ENCODE data around the gene ZNHIT2. TPM values are rescaled to one million over a fixed set of nuclear protein-coding genes. Genes with fewer than 3 reads are reported as not detected.

The ZNHIT2 gene
- total RNA-seq, 1 donor from 2014 or later: 11.1 TPM

- no peak for FAIRE-seq
- H3K36me3 ChIP-seq (ENCODE audit: control insufficient read depth, insufficient read depth, low read length): peaks cover 4% of the 10 kb centered on the region
- TF ChIP-seq CTCF (IDR thresholded peaks at IDR 0.05; ENCODE audit: insufficient read depth, low read length, severe bottlenecking): no peak
- DNase-seq (ENCODE audit: low read depth): no peak
- H3K4me3 ChIP-seq (ENCODE audit: low read depth, low read length): peak overlapping the region; percentile 73
- no peaks in the 10 kb centered on the region for H3K27me3 ChIP-seq (ENCODE audit: control insufficient read depth, insufficient read depth, low read length)
Observed at GRCh38 chr11:65096926-65097325, 20.6 kb downstream of the ZNHIT2 start.

GRCh38 chr11:65095974-65096806, 21.3 kb downstream of the ZNHIT2 start, which contains the start of gene VPS51:
VPS51 (plus strand) TSS chr11:65096214; CDS start chr11:65096251, 37 bp downstream.
- Histone ChIP-seq H3K4me3 (ENCODE audit: low read depth, low read length) (peak within 1 kb of the TSS; percentile 73), H3K36me3 (ENCODE audit: control insufficient read depth, insufficient read depth, low read length) (peaks cover 4% of the 10 kb centered on the region), H3K27me3 (ENCODE audit: control insufficient read depth, insufficient read depth, low read length) (no peaks in the 10 kb centered on the region)
- FAIRE-seq (no peak), DNase-seq (ENCODE audit: low read depth) (peak; percentile 79)
- TF ChIP-seq CTCF (IDR thresholded peaks at IDR 0.05; ENCODE audit: insufficient read depth, low read length, severe bottlenecking): no peak

GRCh38 chr11:65095427-65095826, 22.1 kb downstream of the ZNHIT2 start:
- Histone ChIP-seq H3K36me3 (ENCODE audit: control insufficient read depth, insufficient read depth, low read length) (peaks cover 4% of the 10 kb centered on the region), H3K4me3 (ENCODE audit: low read depth, low read length) (peak overlapping the region; percentile 73), H3K27me3 (ENCODE audit: control insufficient read depth, insufficient read depth, low read length) (no peaks in the 10 kb centered on the region)
- FAIRE-seq: no peak
- TF ChIP-seq CTCF (IDR thresholded peaks at IDR 0.05; ENCODE audit: insufficient read depth, low read length, severe bottlenecking): no peak
- DNase-seq (ENCODE audit: low read depth): no peak

- DNase-seq (ENCODE audit: low read depth): no peak
- Histone ChIP-seq H3K4me3 (ENCODE audit: low read depth, low read length) (no peak overlapping the region), H3K27me3 (ENCODE audit: control insufficient read depth, insufficient read depth, low read length) (no peaks in the 10 kb centered on the region), H3K36me3 (ENCODE audit: control insufficient read depth, insufficient read depth, low read length) (peaks cover 15% of the 10 kb centered on the region)
- FAIRE-seq: no peak
- TF ChIP-seq CTCF (IDR thresholded peaks at IDR 0.05; ENCODE audit: insufficient read depth, low read length, severe bottlenecking): no peak
Observed at GRCh38 chr11:65090628-65091027, 26.9 kb downstream of the ZNHIT2 start.

- TF ChIP-seq CTCF (IDR thresholded peaks at IDR 0.05; ENCODE audit: insufficient read depth, low read length, severe bottlenecking): no peak
- FAIRE-seq: no peak
- no peak for DNase-seq (ENCODE audit: low read depth)
- Histone ChIP-seq H3K27me3 (ENCODE audit: control insufficient read depth, insufficient read depth, low read length) (no peaks in the 10 kb centered on the region), H3K36me3 (ENCODE audit: control insufficient read depth, insufficient read depth, low read length) (peaks cover 16% of the 10 kb centered on the region), H3K4me3 (ENCODE audit: low read depth, low read length) (no peak overlapping the region)
Observed at GRCh38 chr11:65089621-65090020, 27.9 kb downstream of the ZNHIT2 start.
